ENCODE data around the gene GSN.

The GSN gene

GRCh38 chr9:121294151-121294743 is 26.3 kb downstream of the GSN start:
- no peak for DNase-seq (ENCODE audit: low read depth)
- Histone ChIP-seq H3K4me3 (ENCODE audit: low read length) (peak overlapping the region; percentile 66), H3K9ac (ENCODE audit: low read length) (peak overlapping the region; percentile 77), H3K4me1 (ENCODE audit: control insufficient read depth, insufficient read depth, low read length) (peaks cover 64% of the 10 kb centered on the region), H3K36me3 (ENCODE audit: control insufficient read depth, insufficient read depth, low read length, severe bottlenecking) (peaks cover 3% of the 10 kb centered on the region), H3K27me3 (replicated peaks; ENCODE audit: control insufficient read depth, insufficient read depth, low read length) (no peaks in the 10 kb centered on the region), H3K9me3 (ENCODE audit: control insufficient read depth, low read length) (no peaks in the 10 kb centered on the region)

- peak overlapping the region; percentile 66 for H3K4me3 ChIP-seq (ENCODE audit: low read length)
- H3K9me3 ChIP-seq (ENCODE audit: control insufficient read depth, low read length) = no peaks in the 10 kb centered on the region
- H3K9ac ChIP-seq (ENCODE audit: low read length) = peak overlapping the region; percentile 82
- peak; percentile 53 for DNase-seq (ENCODE audit: low read depth)
- H3K27me3 ChIP-seq (replicated peaks; ENCODE audit: control insufficient read depth, insufficient read depth, low read length) = no peaks in the 10 kb centered on the region
- peaks cover 59% of the 10 kb centered on the region for H3K4me1 ChIP-seq (ENCODE audit: control insufficient read depth, insufficient read depth, low read length)
- H3K36me3 ChIP-seq (ENCODE audit: control insufficient read depth, insufficient read depth, low read length, severe bottlenecking) = peaks cover 3% of the 10 kb centered on the region
These were observed 27.1 kb downstream of the GSN start for GRCh38 chr9:121294866-121295661.

- no peaks in the 10 kb centered on the region for H3K27me3 ChIP-seq (replicated peaks; ENCODE audit: control insufficient read depth, insufficient read depth, low read length)
These were observed 27.8 kb downstream of the GSN start for GRCh38 chr9:121295662-121296191.

GRCh38 chr9:121296213-121297127 is 28.5 kb downstream of the GSN start:
- Histone ChIP-seq H3K9me3 (ENCODE audit: control insufficient read depth, low read length) (no peaks in the 10 kb centered on the region), H3K36me3 (ENCODE audit: control insufficient read depth, insufficient read depth, low read length, severe bottlenecking) (peaks cover 3% of the 10 kb centered on the region), H3K27me3 (replicated peaks; ENCODE audit: control insufficient read depth, insufficient read depth, low read length) (no peaks in the 10 kb centered on the region), H3K9ac (ENCODE audit: low read length) (peak overlapping the region; percentile 82), H3K4me3 (ENCODE audit: low read length) (no peak overlapping the region), H3K4me1 (ENCODE audit: control insufficient read depth, insufficient read depth, low read length) (peaks cover 65% of the 10 kb centered on the region)
- DNase-seq (ENCODE audit: low read depth) = no peak

More at GRCh38 chr9:121295662-121296191, 27.8 kb downstream of the GSN start:
- Histone ChIP-seq H3K4me3 (ENCODE audit: low read length) (no peak overlapping the region), H3K9ac (ENCODE audit: low read length) (peak overlapping the region; percentile 82), H3K4me1 (ENCODE audit: control insufficient read depth, insufficient read depth, low read length) (peaks cover 61% of the 10 kb centered on the region), H3K9me3 (ENCODE audit: control insufficient read depth, low read length) (no peaks in the 10 kb centered on the region), H3K36me3 (ENCODE audit: control insufficient read depth, insufficient read depth, low read length, severe bottlenecking) (peaks cover 3% of the 10 kb centered on the region)
- no peak for DNase-seq (ENCODE audit: low read depth)

- Histone ChIP-seq H3K36me3 (ENCODE audit: control insufficient read depth, insufficient read depth, low read length, severe bottlenecking) (peaks cover 9% of the 10 kb centered on the region), H3K4me3 (ENCODE audit: low read length) (no peak overlapping the region), H3K4me1 (ENCODE audit: control insufficient read depth, insufficient read depth, low read length) (peaks cover 74% of the 10 kb centered on the region), H3K9ac (ENCODE audit: low read length) (peak overlapping the region; percentile 82), H3K27me3 (replicated peaks; ENCODE audit: control insufficient read depth, insufficient read depth, low read length) (no peaks in the 10 kb centered on the region), H3K9me3 (ENCODE audit: control insufficient read depth, low read length) (no peaks in the 10 kb centered on the region)
- no peak for DNase-seq (ENCODE audit: low read depth)
These were observed 29.4 kb downstream of the GSN start for GRCh38 chr9:121297389-121297788.

- peaks cover 12% of the 10 kb centered on the region for H3K36me3 ChIP-seq (ENCODE audit: control insufficient read depth, insufficient read depth, low read length, severe bottlenecking)
- H3K9me3 ChIP-seq (ENCODE audit: control insufficient read depth, low read length) = no peaks in the 10 kb centered on the region
- peak overlapping the region; percentile 88 for H3K9ac ChIP-seq (ENCODE audit: low read length)
- DNase-seq (ENCODE audit: low read depth) = no peak
- H3K4me1 ChIP-seq (ENCODE audit: control insufficient read depth, insufficient read depth, low read length) = peaks cover 80% of the 10 kb centered on the region
- H3K27me3 ChIP-seq (replicated peaks; ENCODE audit: control insufficient read depth, insufficient read depth, low read length) = no peaks in the 10 kb centered on the region
- no peak overlapping the region for H3K4me3 ChIP-seq (ENCODE audit: low read length)
These were observed 30.1 kb downstream of the GSN start for GRCh38 chr9:121298016-121298538.

- H3K9me3 ChIP-seq (ENCODE audit: control insufficient read depth, low read length) = no peaks in the 10 kb centered on the region
- peaks cover 20% of the 10 kb centered on the region for H3K36me3 ChIP-seq (ENCODE audit: control insufficient read depth, insufficient read depth, low read length, severe bottlenecking)
- peak overlapping the region; percentile 88 for H3K9ac ChIP-seq (ENCODE audit: low read length)
- peaks cover 85% of the 10 kb centered on the region for H3K4me1 ChIP-seq (ENCODE audit: control insufficient read depth, insufficient read depth, low read length)
- H3K4me3 ChIP-seq (ENCODE audit: low read length) = peak overlapping the region; percentile 82
- H3K27me3 ChIP-seq (replicated peaks; ENCODE audit: control insufficient read depth, insufficient read depth, low read length) = no peaks in the 10 kb centered on the region
- no peak for DNase-seq (ENCODE audit: low read depth)
These were observed 30.9 kb downstream of the GSN start for GRCh38 chr9:121298689-121299466.

GRCh38 chr9:121299467-121300282 is 31.7 kb downstream of the GSN start:
- Histone ChIP-seq H3K9ac (ENCODE audit: low read length) (peak overlapping the region; percentile 88), H3K9me3 (ENCODE audit: control insufficient read depth, low read length) (no peaks in the 10 kb centered on the region), H3K4me1 (ENCODE audit: control insufficient read depth, insufficient read depth, low read length) (peaks cover 85% of the 10 kb centered on the region), H3K36me3 (ENCODE audit: control insufficient read depth, insufficient read depth, low read length, severe bottlenecking) (peaks cover 28% of the 10 kb centered on the region), H3K4me3 (ENCODE audit: low read length) (peak overlapping the region; percentile 82), H3K27me3 (replicated peaks; ENCODE audit: control insufficient read depth, insufficient read depth, low read length) (no peaks in the 10 kb centered on the region)
- DNase-seq (ENCODE audit: low read depth) = no peak

- peak overlapping the region; percentile 82 for H3K4me3 ChIP-seq (ENCODE audit: low read length)
- H3K9ac ChIP-seq (ENCODE audit: low read length) = peak overlapping the region; percentile 88
- peaks cover 85% of the 10 kb centered on the region for H3K4me1 ChIP-seq (ENCODE audit: control insufficient read depth, insufficient read depth, low read length)
- H3K36me3 ChIP-seq (ENCODE audit: control insufficient read depth, insufficient read depth, low read length, severe bottlenecking) = peaks cover 34% of the 10 kb centered on the region
- no peak for DNase-seq (ENCODE audit: low read depth)
- H3K27me3 ChIP-seq (replicated peaks; ENCODE audit: control insufficient read depth, insufficient read depth, low read length) = no peaks in the 10 kb centered on the region
- no peaks in the 10 kb centered on the region for H3K9me3 ChIP-seq (ENCODE audit: control insufficient read depth, low read length)
These were observed 32.5 kb downstream of the GSN start for GRCh38 chr9:121300283-121301119.

Measured in adipocyte (in vitro differentiated cells).